Smooth muscle cell (in vitro differentiated cells): ENCODE data around the gene MYLK3. TPM values are rescaled to one million over a fixed set of nuclear protein-coding genes. Genes with fewer than 3 reads are reported as not detected.

Experiments used
- DNase-seq: peaks from one replicate; lab custom pipeline; 2025; ENCODE audit not compliant: unreplicated experiment; lab: John Stamatoyannopoulos, UW
- H2AFZ ChIP-seq: fragments of 200-600 bp; sonication (generic); 2 replicates; pipeline ENCODE4 v1.6.0; 2016; ENCODE audit warnings: antibody characterized with exemption, low read depth, mild to moderate bottlenecking
- H3F3A ChIP-seq: fragments of 200-600 bp; sonication (generic); 2 replicates; pipeline ENCODE4 v1.6.0; 2017; ENCODE audit warnings: antibody characterized with exemption, low read depth
- H3K27ac ChIP-seq: fragments of 200-600 bp; sonication (generic); 2 replicates; pipeline ENCODE4 v1.5.1; 2016; ENCODE audit warnings: low read depth, mild to moderate bottlenecking
- H3K27me3 ChIP-seq: fragments of 200-600 bp; sonication (generic); 2 replicates; pipeline ENCODE4 v1.6.1; 2016; ENCODE audit warnings: low read depth, mild to moderate bottlenecking
- H3K36me3 ChIP-seq: fragments of 200-600 bp; sonication (generic); 2 replicates; pipeline ENCODE4 v1.5.1; 2016; ENCODE audit warnings: low read depth
- H3K4me1 ChIP-seq: fragments of 200-600 bp; sonication (generic); 2 replicates; pipeline ENCODE4 v1.5.1; 2016; ENCODE audit warnings: low read depth
- H3K4me2 ChIP-seq: fragments of 200-600 bp; sonication (generic); 2 replicates; pipeline ENCODE4 v1.6.0; 2016; ENCODE audit warnings: mild to moderate bottlenecking
- H3K4me3 ChIP-seq: fragments of 200-600 bp; sonication (generic); 2 replicates; pipeline ENCODE4 v1.5.1; 2016; ENCODE audit warnings: mild to moderate bottlenecking
- H3K79me2 ChIP-seq: fragments of 200-600 bp; sonication (generic); 2 replicates; pipeline ENCODE4 v1.6.0; 2016; ENCODE audit warnings: low read depth, mild to moderate bottlenecking
- H3K9ac ChIP-seq: fragments of 200-600 bp; sonication (generic); 2 replicates; pipeline ENCODE4 v1.6.0; 2016; ENCODE audit warnings: low read depth
- H3K9me3 ChIP-seq: fragments of 200-600 bp; sonication (generic); replicated peaks from 2 replicates; pipeline ENCODE4 v1.5.1; 2016; ENCODE audit warnings: low read depth
- H4K20me1 ChIP-seq: fragments of 200-600 bp; sonication (generic); 2 replicates; pipeline ENCODE4 v1.6.0; 2016; ENCODE audit warnings: low read depth
- WGBS: methylation state at CpG from one replicate; pipeline ENCODE4 v1.1.7; 2016; ENCODE audit warnings: low lambda C conversion rate; 5-methylcytosine and 5-hydroxymethylcytosine counted together
- polyA plus RNA-seq: library from polyadenylated mRNA; unstranded; fragments of >200 nt; fragmentation: Nextera tagmentation; extraction: Ambion mirVana; gene quantifications from 2 replicates; pipeline ENCODE4 v1.2.1, GENCODE V29; 2016
- total RNA-seq: library from RNA; depleted of rRNA; stranded (reverse); fragments of >200 nt; gene quantifications from 2 replicates; pipeline ENCODE4 v1.2.3, GENCODE V29; 2014
- TF ChIP-seq, protein P1 (sequence below): fragments of 200-600 bp; sonication (generic); IDR thresholded peaks from 2 replicates; pipeline ENCODE4 v1.5.1; 2017; ENCODE audit warnings: borderline replicate concordance, mild to moderate bottlenecking, antibody characterized with exemption; ENCODE audit not compliant: insufficient read depth, poor library complexity, severe bottlenecking

The MYLK3 gene
- total and polyA plus RNA-seq, 2 experiments from 2014 or later: 0.22 to 0.33 TPM

DNA sequence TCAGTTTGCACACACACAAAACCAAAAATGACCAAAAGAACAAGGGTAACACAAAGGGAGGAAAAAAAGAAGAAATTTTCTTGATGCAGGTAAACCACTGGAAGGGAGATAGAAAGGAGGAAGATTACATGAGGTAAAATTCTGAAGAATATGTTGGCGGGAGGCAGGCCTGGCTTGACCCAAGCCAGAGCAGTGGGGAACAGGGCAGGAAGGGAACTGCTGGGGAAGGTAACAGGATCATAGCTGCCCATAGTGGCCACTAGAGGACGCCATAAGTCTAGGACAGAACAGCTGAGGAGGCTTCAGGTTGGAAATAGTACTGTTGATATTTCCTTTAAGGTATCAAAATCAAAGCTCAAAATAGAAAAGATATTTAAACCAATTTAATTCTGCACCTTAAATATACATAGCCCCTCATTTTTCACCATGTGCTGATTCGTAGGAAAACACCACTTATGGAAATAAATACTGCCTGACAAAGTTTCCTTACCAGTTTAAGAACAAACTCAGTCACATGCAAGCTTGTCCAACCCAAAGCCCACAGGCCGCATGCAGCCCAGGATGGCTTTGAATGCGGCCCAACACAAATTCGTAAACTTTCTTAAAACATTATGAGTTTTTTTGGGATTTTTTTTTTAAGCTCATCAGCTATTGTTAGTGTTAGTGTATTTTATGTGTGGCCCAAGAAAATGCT, 74.7 kb downstream of the MYLK3 start:
- H3K27ac ChIP-seq: no peak overlapping the region
- peaks cover 26% of the 10 kb centered on the region for H3K36me3 ChIP-seq
- peaks cover 24% of the 10 kb centered on the region for H4K20me1 ChIP-seq
- DNase-seq: no peak
- no peak overlapping the region for H3K4me3 ChIP-seq
- H3F3A ChIP-seq: no peaks in the 10 kb centered on the region
- WGBS: 53% methylated on average over 6 of the region's 6 CpGs
- H3K9me3 ChIP-seq: no peaks in the 10 kb centered on the region
- no peak overlapping the region for H3K9ac ChIP-seq
- H3K27me3 ChIP-seq: no peaks in the 10 kb centered on the region
- no peaks in the 10 kb centered on the region for H3K4me1 ChIP-seq
- no peak overlapping the region for H2AFZ ChIP-seq
- TF ChIP-seq, protein P1, sequence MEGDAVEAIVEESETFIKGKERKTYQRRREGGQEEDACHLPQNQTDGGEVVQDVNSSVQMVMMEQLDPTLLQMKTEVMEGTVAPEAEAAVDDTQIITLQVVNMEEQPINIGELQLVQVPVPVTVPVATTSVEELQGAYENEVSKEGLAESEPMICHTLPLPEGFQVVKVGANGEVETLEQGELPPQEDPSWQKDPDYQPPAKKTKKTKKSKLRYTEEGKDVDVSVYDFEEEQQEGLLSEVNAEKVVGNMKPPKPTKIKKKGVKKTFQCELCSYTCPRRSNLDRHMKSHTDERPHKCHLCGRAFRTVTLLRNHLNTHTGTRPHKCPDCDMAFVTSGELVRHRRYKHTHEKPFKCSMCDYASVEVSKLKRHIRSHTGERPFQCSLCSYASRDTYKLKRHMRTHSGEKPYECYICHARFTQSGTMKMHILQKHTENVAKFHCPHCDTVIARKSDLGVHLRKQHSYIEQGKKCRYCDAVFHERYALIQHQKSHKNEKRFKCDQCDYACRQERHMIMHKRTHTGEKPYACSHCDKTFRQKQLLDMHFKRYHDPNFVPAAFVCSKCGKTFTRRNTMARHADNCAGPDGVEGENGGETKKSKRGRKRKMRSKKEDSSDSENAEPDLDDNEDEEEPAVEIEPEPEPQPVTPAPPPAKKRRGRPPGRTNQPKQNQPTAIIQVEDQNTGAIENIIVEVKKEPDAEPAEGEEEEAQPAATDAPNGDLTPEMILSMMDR: peak; percentile 84
- H3K4me2 ChIP-seq: no peak overlapping the region
- H3K79me2 ChIP-seq: no peaks in the 10 kb centered on the region

DNA sequence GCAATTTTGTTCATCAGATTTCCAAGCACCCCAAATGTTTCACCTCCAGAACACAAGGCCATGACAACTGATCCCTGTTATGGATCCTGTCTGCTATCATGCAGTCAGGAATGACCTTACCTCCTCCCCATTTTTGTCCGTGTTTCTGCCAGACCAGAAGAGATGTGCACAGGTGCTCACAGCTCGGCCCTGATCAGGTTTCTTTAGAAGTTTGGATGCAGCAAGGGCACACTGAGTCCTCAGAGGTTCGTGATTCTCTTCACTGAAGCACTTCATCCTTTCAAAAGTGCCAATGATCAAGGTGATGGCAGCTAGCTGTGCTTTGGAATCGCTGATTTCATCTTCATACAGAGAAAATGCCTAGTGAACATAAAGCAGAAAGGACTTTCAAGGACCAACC, 86.0 kb downstream of the MYLK3 start:
- Histone ChIP-seq H3K27me3 (no peaks in the 10 kb centered on the region), H2AFZ (no peak overlapping the region), H3K9ac (no peak overlapping the region), H3K4me1 (no peaks in the 10 kb centered on the region), H4K20me1 (no peaks in the 10 kb centered on the region), H3K36me3 (peaks cover 20% of the 10 kb centered on the region), H3F3A (no peaks in the 10 kb centered on the region), H3K79me2 (peaks cover 6% of the 10 kb centered on the region), H3K9me3 (no peaks in the 10 kb centered on the region), H3K4me3 (no peak overlapping the region), H3K27ac (no peak overlapping the region), H3K4me2 (no peak overlapping the region)
- DNase-seq: no peak
- 69% methylated on average over 4 of the region's 4 CpGs for WGBS
- TF ChIP-seq, protein P1: no peak

DNA sequence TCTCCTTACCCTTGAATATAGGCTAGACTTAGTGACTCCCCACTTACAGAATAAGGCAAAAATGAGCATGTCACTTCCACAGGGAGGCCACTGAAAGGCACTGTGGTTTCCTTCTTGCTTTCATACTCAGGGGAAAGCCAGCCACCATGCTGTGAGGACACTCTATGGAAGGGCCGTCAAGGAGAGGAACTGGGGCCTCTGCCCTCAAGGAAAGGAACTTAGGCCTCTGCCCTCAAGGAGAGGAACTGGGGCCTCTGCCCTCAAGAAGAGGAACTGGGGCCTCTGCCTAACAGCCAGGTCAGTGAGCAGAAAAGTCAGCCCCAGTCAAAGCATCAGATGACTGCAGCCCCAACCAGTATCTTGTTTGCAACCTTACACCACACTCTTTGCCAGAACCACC, 89.2 kb downstream of the MYLK3 start:
- H3K79me2 ChIP-seq: no peaks in the 10 kb centered on the region
- H3K36me3 ChIP-seq: peaks cover 20% of the 10 kb centered on the region
- no peak for DNase-seq
- WGBS: 88% methylated on average over 1 of the region's 1 CpG
- H3K9ac ChIP-seq: no peak overlapping the region
- no peaks in the 10 kb centered on the region for H3F3A ChIP-seq
- TF ChIP-seq, protein P1: no peak
- no peaks in the 10 kb centered on the region for H4K20me1 ChIP-seq
- no peak overlapping the region for H3K4me2 ChIP-seq
- no peak overlapping the region for H2AFZ ChIP-seq
- no peak overlapping the region for H3K27ac ChIP-seq
- H3K9me3 ChIP-seq: no peaks in the 10 kb centered on the region
- no peak overlapping the region for H3K4me3 ChIP-seq
- H3K27me3 ChIP-seq: no peaks in the 10 kb centered on the region
- no peaks in the 10 kb centered on the region for H3K4me1 ChIP-seq

Other genes starting within 250 kb of the MYLK3 start
- 5.4 and 22.7 TPM in 2 replicates for gene SHCBP1, start 127.0 kb downstream of the MYLK3 start, total RNA-seq
- 6.0 and 7.9 TPM in 2 replicates for gene SHCBP1, start 127.0 kb downstream of the MYLK3 start, polyA plus RNA-seq
- gene VPS35, start 59.2 kb downstream of the MYLK3 start, total RNA-seq: 103 and 195 TPM in 2 replicates
- 59.5 and 83.6 TPM in 2 replicates for gene VPS35, start 59.2 kb downstream of the MYLK3 start, polyA plus RNA-seq
- 10.9 and 29.4 TPM in 2 replicates for gene ORC6, start 58.7 kb downstream of the MYLK3 start, total RNA-seq
- gene ORC6, start 58.7 kb downstream of the MYLK3 start, polyA plus RNA-seq: 15.6 and 22.4 TPM in 2 replicates
- 21.5 and 23.3 TPM in 2 replicates for gene C16orf87, start 82.8 kb upstream of the MYLK3 start, total RNA-seq
- gene C16orf87, start 82.8 kb upstream of the MYLK3 start, polyA plus RNA-seq: 19.6 and 25.3 TPM in 2 replicates
- gene GPT2, start 136.0 kb upstream of the MYLK3 start, total RNA-seq: 16.9 and 21.4 TPM in 2 replicates
- gene GPT2, start 136.0 kb upstream of the MYLK3 start, polyA plus RNA-seq: 26.9 and 29.3 TPM in 2 replicates
- gene DNAJA2, start 225.3 kb upstream of the MYLK3 start, total RNA-seq: 36.4 and 51.5 TPM in 2 replicates
- gene DNAJA2, start 225.3 kb upstream of the MYLK3 start, polyA plus RNA-seq: 49.3 and 52.2 TPM in 2 replicates